Lower leg skin (tissue), 4 donors: ENCODE results near the gene MPP3. TPM values are rescaled to one million over a fixed set of nuclear protein-coding genes. Genes with fewer than 3 reads are reported as not detected.

Experiments used
- DNase-seq, 2 donors: peaks; one replicate each; pipeline ENCODE4 v3.0.0-alpha.2; 2019; ENCODE audit warnings: low spot score in 2 of 2
- H3K4me3 ChIP-seq: fragments of 200-600 bp; sonication (generic); 2 replicates; pipeline ENCODE4 v1.5.1; 2017; ENCODE audit warnings: mild to moderate bottlenecking, low read depth; ENCODE audit not compliant: poor library complexity, severe bottlenecking
- CTCF ChIP-seq, 3 donors: fragments of 450-650 bp; IDR thresholded peaks; one replicate each; pipeline ENCODE4 v1.5.1; 2016; ENCODE audit warnings: antibody characterized with exemption in 3 of 3, mild to moderate bottlenecking in 3 of 3, moderate library complexity in 2 of 3
- POLR2A ChIP-seq, 2 donors: fragments of 450-650 bp; IDR thresholded peaks; one replicate each; pipeline ENCODE4 v1.6.1; 2016 to 2017; ENCODE audit warnings: antibody characterized with exemption in 2 of 2, mild to moderate bottlenecking in 1 of 2, moderate library complexity in 1 of 2
- WGBS, 2 donors: methylation state at CpG; one replicate each; pipeline ENCODE4 v1.1.5; 2018; 5-methylcytosine and 5-hydroxymethylcytosine counted together
- intact Hi-C: fragments of 100-400 bp; cut with DNase I; formaldehyde crosslinking; loops from one replicate; pipeline ENCODE4 v1.15.0; 2023; ENCODE audit warnings: low total_unique reads
- total RNA-seq, 4 donors: library from RNA; depleted of rRNA; stranded (reverse); fragments of >200 nt; gene quantifications; one replicate each; pipeline ENCODE4 v1.1.0, GENCODE V29; 2016

The MPP3 gene
- total RNA-seq, 4 donors from 2014 or later = 1.9 to 8.9 (median 6.3) TPM

GRCh38 chr17:43787728-43788127, 45.2 kb downstream of the MPP3 start:
- DNase-seq = no peak
- no peak for TF ChIP-seq CTCF (IDR thresholded peaks at IDR 0.05)
- WGBS, 2 donors = 43 to 63% methylated on average over 2 of the region's 2 CpGs
- no peak overlapping the region for H3K4me3 ChIP-seq
- intact Hi-C loops = loop anchor here (10.0 kb wide), 1 partner anchor 57 kb away; the partner anchor contains the start of gene CD300LG

- intact Hi-C loops = loop anchor here (10.0 kb wide), 1 partner anchor 60 kb away; the partner anchor contains the start of gene CD300LG
- WGBS, 2 donors = 51 to 56% methylated on average over 5 of the region's 5 CpGs
- no peak overlapping the region for H3K4me3 ChIP-seq
- TF ChIP-seq POLR2A (IDR thresholded peaks at IDR 0.05) (no peak), CTCF (IDR thresholded peaks at IDR 0.05) (no peak)
- DNase-seq = no peak
Measured at GRCh38 chr17:43784628-43785101, 48.3 kb downstream of the MPP3 start.

DNA sequence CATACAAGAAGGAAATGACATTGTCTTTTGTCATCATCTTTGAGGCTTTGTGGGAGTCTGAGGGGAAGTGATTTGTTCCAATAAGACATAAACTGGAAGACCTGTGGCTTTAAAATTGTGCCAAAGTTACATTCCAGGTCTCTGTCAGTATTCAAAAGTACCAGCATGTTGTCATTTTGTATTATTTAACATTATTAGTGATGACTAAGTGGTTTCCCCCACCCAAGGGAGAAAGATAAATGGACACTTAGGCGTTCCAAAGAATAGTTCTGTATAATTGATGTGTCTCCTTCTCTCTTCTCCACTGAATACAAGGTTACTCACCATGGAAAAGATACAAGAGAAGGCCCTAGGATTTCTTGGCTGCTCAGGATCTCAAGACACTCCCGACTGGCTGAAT, 48.9 kb downstream of the MPP3 start:
- intact Hi-C loops = loop anchor here (10.0 kb wide), 1 partner anchor 61 kb away; the partner anchor contains the start of gene CD300LG
- no peak overlapping the region for H3K4me3 ChIP-seq
- DNase-seq = no peak
- 60% methylated on average over 2 of the region's 2 CpGs for WGBS, 2 donors
- TF ChIP-seq POLR2A (IDR thresholded peaks at IDR 0.05) (no peak), CTCF (IDR thresholded peaks at IDR 0.05) (no peak)

- no peak for DNase-seq
- WGBS, 2 donors = 84 to 86% methylated on average over 15 of the region's 15 CpGs
- no peak overlapping the region for H3K4me3 ChIP-seq
- no peak for TF ChIP-seq CTCF (IDR thresholded peaks at IDR 0.05)
- TF ChIP-seq POLR2A (IDR thresholded peaks at IDR 0.05) = no peak
- intact Hi-C loops = loop anchor here (10.0 kb wide), 1 partner anchor 62 kb away; the partner anchor contains the start of gene CD300LG
Measured at GRCh38 chr17:43782913-43783680, 49.8 kb downstream of the MPP3 start.

- intact Hi-C loops = loop anchor here (10.0 kb wide), 1 partner anchor 65 kb away; the partner anchor contains the start of gene CD300LG
- no peak within 1 kb of the TSS for H3K4me3 ChIP-seq
- no peak for DNase-seq
- WGBS, 2 donors = 66 to 74% methylated on average over 7 of the region's 7 CpGs
- TF ChIP-seq POLR2A (IDR thresholded peaks at IDR 0.05) (no peak), CTCF (IDR thresholded peaks at IDR 0.05) (no peak)
Measured at GRCh38 chr17:43780135-43780534, 52.8 kb downstream of the MPP3 start, which contains the start of gene CFAP97D1. Gene CFAP97D1 (plus strand): TSS chr17:43780435. CDS start chr17:43780463, 28 bp downstream.
